OCI-LY7 (cell line): ENCODE measurements around the gene HEPACAM2. TPM values are rescaled to one million over a fixed set of nuclear protein-coding genes. Genes with fewer than 3 reads are reported as not detected.
A peak's percentile ranks its signal among the peaks of the same experiment; 100 is the strongest.

ENCODE experiments used
- BruUV-seq: library from RNA; stranded (reverse); fragments of 400-500 nt; replicated peaks from 2 replicates; lab custom pipeline; 2021; lab: Mats Ljungman, UMichigan
- CTCF ChIA-PET: fragments of 300-600 bp; sonication (Branson Sonifier 250); formaldehyde crosslinking; loops from one replicate; lab custom pipeline; 2022; ENCODE audit warnings: antibody characterized with exemption; ENCODE audit not compliant: unreplicated experiment; lab: Charles Lee
- POLR2A ChIA-PET: fragments of 300-600 bp; sonication (Branson Sonifier 250); formaldehyde crosslinking; loops from one replicate; lab custom pipeline; 2022; ENCODE audit warnings: antibody characterized with exemption; lab: Charles Lee
- DNase-seq: peaks from one replicate; pipeline ENCODE4 v3.0.0-alpha.2; 2015; ENCODE audit warnings: low spot score
- H2AFZ ChIP-seq: fragments of 200-600 bp; sonication (generic), shearing (Covaris generic); 2 replicates; pipeline ENCODE4 v1.6.1; 2014; ENCODE audit warnings: mild to moderate bottlenecking, antibody characterized with exemption, low read length, moderate library complexity
- H3K27ac ChIP-seq: fragments of 200-600 bp; sonication (generic); 2 replicates; pipeline ENCODE4 v1.5.1; 2014; ENCODE audit warnings: mixed run types, low read depth, mild to moderate bottlenecking, moderate library complexity, low read length, inconsistent platforms; ENCODE audit not compliant: poor library complexity, severe bottlenecking
- H3K36me3 ChIP-seq: fragments of 200-600 bp; sonication (generic); 2 replicates; pipeline ENCODE4 v1.6.1; 2014; ENCODE audit warnings: mild to moderate bottlenecking, antibody characterized with exemption, low read length, moderate library complexity, mixed read lengths; ENCODE audit not compliant: insufficient read depth
- H3K4me1 ChIP-seq: fragments of 200-600 bp; sonication (generic); 2 replicates; pipeline ENCODE4 v1.5.1; 2014; ENCODE audit warnings: mild to moderate bottlenecking, low read length; ENCODE audit not compliant: insufficient read depth, poor library complexity, severe bottlenecking
- H3K4me2 ChIP-seq: fragments of 200-600 bp; sonication (generic); 2 replicates; pipeline ENCODE4 v1.6.1; 2014; ENCODE audit warnings: mild to moderate bottlenecking, low read length
- H3K4me3 ChIP-seq: fragments of 200-600 bp; sonication (generic); 2 replicates; pipeline ENCODE4 v1.5.1; 2014; ENCODE audit warnings: mild to moderate bottlenecking, low read depth, low read length; ENCODE audit not compliant: poor library complexity, severe bottlenecking
- H3K79me2 ChIP-seq: fragments of 200-600 bp; sonication (generic); 2 replicates; pipeline ENCODE4 v1.6.1; 2016; ENCODE audit warnings: low read depth, mild to moderate bottlenecking, low read length, moderate library complexity, mixed read lengths; ENCODE audit not compliant: insufficient read depth
- H3K9me2 ChIP-seq: fragments of 200-600 bp; sonication (generic); 2 replicates; pipeline ENCODE4 v1.6.1; 2016; ENCODE audit warnings: mild to moderate bottlenecking, low read length, mixed read lengths; ENCODE audit not compliant: insufficient read depth
- H3K9me3 ChIP-seq: fragments of 200-600 bp; sonication (generic); 2 replicates; pipeline ENCODE4 v1.6.1; 2014; ENCODE audit warnings: mild to moderate bottlenecking, mixed run types, low read length, mixed read lengths
- H4K20me1 ChIP-seq: fragments of 200-600 bp; sonication (generic); 2 replicates; pipeline ENCODE4 v1.6.1; 2014; ENCODE audit warnings: mild to moderate bottlenecking, antibody characterized with exemption, low read length, moderate library complexity, mixed read lengths; ENCODE audit not compliant: insufficient read depth
- EZH2phosphoT487 ChIP-seq: fragments of 200-600 bp; sonication (generic); IDR thresholded peaks from 2 replicates; pipeline ENCODE4 v1.6.1; 2018; ENCODE audit warnings: low read depth, borderline replicate concordance, mild to moderate bottlenecking, mixed run types, antibody characterized with exemption, low read length, moderate library complexity, mixed read lengths
- intact Hi-C: fragments of 100-400 bp; cut with micrococcal nuclease; formaldehyde crosslinking; loops from one replicate; pipeline ENCODE4 v1.10.0; 2022; ENCODE audit not compliant: unreplicated experiment
- total RNA-seq, 2 experiments: library from RNA; depleted of rRNA in 1 of 2; stranded (reverse); fragments of >200 nt in 1 of 2; shearing (Covaris generic) in 1 of 2; gene quantifications; 2 replicates each; pipeline ENCODE4 v1.2.3, GENCODE V29; 2014 to 2022
- TF ChIP-seq, protein P1 (sequence below): fragments of 200-600 bp; sonication (generic); conservative IDR thresholded peaks from 2 replicates; pipeline ENCODE4 v1.5.1; 2014; ENCODE audit warnings: mild to moderate bottlenecking, antibody characterized with exemption, low read length, moderate library complexity, mixed read lengths

Gene HEPACAM2
- total RNA-seq, 2 experiments from 2014 or later, result not detected

GRCh38 chr7:93235541-93235940 is 9.3 kb upstream of the HEPACAM2 start:
- no peak for DNase-seq
- no peak overlapping the region for H3K27ac ChIP-seq
- no peaks in the 10 kb centered on the region for H3K9me2 ChIP-seq
- H4K20me1 ChIP-seq, result peaks cover 3% of the 10 kb centered on the region; the same call in 1 of the 2 replicates
- H3K36me3 ChIP-seq, result no peaks in the 10 kb centered on the region
- no peak overlapping the region for H2AFZ ChIP-seq
- CTCF ChIA-PET, result no interaction called here
- H3K79me2 ChIP-seq, result peaks cover 21% of the 10 kb centered on the region
- intact Hi-C loops, result loop anchor here (10.0 kb wide), 2 partner anchors 401 to 641 kb away; partner anchors contain the start of genes CDK6 and FAM133B
- H3K4me3 ChIP-seq, result no peak overlapping the region
- H3K4me1 ChIP-seq, result peaks cover 25% of the 10 kb centered on the region
- TF ChIP-seq, protein P1, sequence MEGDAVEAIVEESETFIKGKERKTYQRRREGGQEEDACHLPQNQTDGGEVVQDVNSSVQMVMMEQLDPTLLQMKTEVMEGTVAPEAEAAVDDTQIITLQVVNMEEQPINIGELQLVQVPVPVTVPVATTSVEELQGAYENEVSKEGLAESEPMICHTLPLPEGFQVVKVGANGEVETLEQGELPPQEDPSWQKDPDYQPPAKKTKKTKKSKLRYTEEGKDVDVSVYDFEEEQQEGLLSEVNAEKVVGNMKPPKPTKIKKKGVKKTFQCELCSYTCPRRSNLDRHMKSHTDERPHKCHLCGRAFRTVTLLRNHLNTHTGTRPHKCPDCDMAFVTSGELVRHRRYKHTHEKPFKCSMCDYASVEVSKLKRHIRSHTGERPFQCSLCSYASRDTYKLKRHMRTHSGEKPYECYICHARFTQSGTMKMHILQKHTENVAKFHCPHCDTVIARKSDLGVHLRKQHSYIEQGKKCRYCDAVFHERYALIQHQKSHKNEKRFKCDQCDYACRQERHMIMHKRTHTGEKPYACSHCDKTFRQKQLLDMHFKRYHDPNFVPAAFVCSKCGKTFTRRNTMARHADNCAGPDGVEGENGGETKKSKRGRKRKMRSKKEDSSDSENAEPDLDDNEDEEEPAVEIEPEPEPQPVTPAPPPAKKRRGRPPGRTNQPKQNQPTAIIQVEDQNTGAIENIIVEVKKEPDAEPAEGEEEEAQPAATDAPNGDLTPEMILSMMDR, result no peak
- no peak for TF ChIP-seq EZH2phosphoT487
- BruUV-seq, result no TSS peak
- POLR2A ChIA-PET, result interaction anchor here (0.7 kb wide), 1 partner anchor 86 kb away, joined by 3 read pairs; no protein-coding TSS in a partner anchor
- no peaks in the 10 kb centered on the region for H3K9me3 ChIP-seq
- no peak overlapping the region for H3K4me2 ChIP-seq

DNA sequence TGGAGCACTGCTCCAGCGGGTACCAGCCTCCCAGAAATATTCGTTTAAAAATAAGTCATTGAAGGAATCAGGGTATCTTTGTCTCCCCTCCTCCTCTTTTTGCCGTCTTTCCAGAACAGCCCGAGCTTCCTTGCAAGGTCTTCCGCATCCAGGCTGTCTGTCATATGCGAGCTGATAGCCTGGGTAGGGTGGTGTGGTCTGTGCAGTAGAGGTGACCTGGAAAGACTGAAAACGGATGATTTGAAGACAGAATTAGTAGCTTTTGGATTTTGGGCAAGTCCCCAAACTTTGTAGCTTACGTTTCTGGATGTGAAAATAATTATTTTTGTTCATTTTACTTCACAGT is 6.4 kb upstream of the HEPACAM2 start:
- H3K36me3 ChIP-seq, result no peaks in the 10 kb centered on the region
- DNase-seq, result peak; percentile 14
- BruUV-seq, result TSS peak; percentile 78
- ChIA-PET POLR2A (interaction anchor here (0.8 to 1.8 kb wide), 12 partner anchors 9 to 758 kb away, joined by 3 to 13 read pairs (median 4); partner anchors contain the start of gene SAMD9), CTCF (no interaction called here)
- no peak overlapping the region for H3K27ac ChIP-seq
- intact Hi-C loops, result loop anchor here (2.0 to 10.0 kb wide), 4 partner anchors 145 to 704 kb away; partner anchors contain the start of genes CDK6, FAM133B, PEX1 and RBM48
- H3K9me3 ChIP-seq, result no peaks in the 10 kb centered on the region
- no peaks in the 10 kb centered on the region for H3K9me2 ChIP-seq
- peaks cover 21% of the 10 kb centered on the region for H3K79me2 ChIP-seq
- peaks cover 25% of the 10 kb centered on the region for H3K4me1 ChIP-seq
- TF ChIP-seq EZH2phosphoT487, result no peak
- TF ChIP-seq, protein P1, result no peak
- peak overlapping the region; percentile 92 for H2AFZ ChIP-seq
- H4K20me1 ChIP-seq, result peaks cover 3% of the 10 kb centered on the region; the same call in 1 of the 2 replicates
- H3K4me3 ChIP-seq, result peak overlapping the region; percentile 96
- peak overlapping the region; percentile 99 for H3K4me2 ChIP-seq
